A549 (cell line): ENCODE measurements around the gene KLK10.

ENCODE experiments used
- CBX2 ChIP-seq: fragments of 200-600 bp; sonication (generic); IDR thresholded peaks from 2 replicates; pipeline ENCODE4 v1.6.1; 2016; ENCODE audit warnings: low read depth, mild to moderate bottlenecking, borderline replicate concordance
- EP300 ChIP-seq, 2 experiments: fragments of >200 bp; sonication (Bioruptor Twin); formaldehyde crosslinking; IDR thresholded peaks; 2 replicates in 1 of 2; 3 replicates in 1 of 2; pipeline ENCODE4 v1.6.1; 2016 to 2017
- MYC ChIP-seq: IDR thresholded peaks from 2 replicates; pipeline ENCODE4 v1.6.1; 2012; ENCODE audit warnings: mild to moderate bottlenecking, inconsistent platforms, low read length, improper control_type of control experiment, borderline replicate concordance
- POLR2A ChIP-seq: IDR thresholded peaks from 2 replicates; pipeline ENCODE4 v1.6.1; 2012; ENCODE audit warnings: mild to moderate bottlenecking, low read length
- RAD21 ChIP-seq, 2 experiments: fragments of >200 bp in 1 of 2; sonication (Bioruptor Twin) in 1 of 2; formaldehyde crosslinking in 1 of 2; IDR thresholded peaks in 1 of 2; conservative IDR thresholded peaks in 1 of 2; 2 replicates in 1 of 2; 3 replicates in 1 of 2; pipeline ENCODE4 v1.6.1; 2012 to 2018; ENCODE audit warnings: inconsistent platforms in 1 of 2
- SREBF2 ChIP-seq: fragments of 450-650 bp; IDR thresholded peaks from 2 replicates; pipeline ENCODE4 v1.6.1; 2014; ENCODE audit warnings: mild to moderate bottlenecking, moderate library complexity
- ZNF302 ChIP-seq: fragments of 250-450 bp; sonication (Bioruptor Pico); IDR thresholded peaks from 2 replicates; pipeline ENCODE4 v1.9.0; 2021; ENCODE audit warnings: inconsistent platforms, mild to moderate bottlenecking, moderate library complexity
- TF ChIP-seq, protein P1 (sequence below): fragments of >200 bp; sonication (Bioruptor Twin); formaldehyde crosslinking; IDR thresholded peaks from 3 replicates; pipeline ENCODE4 v1.5.1; 2016
- TF ChIP-seq, protein P2 (sequence below): fragments of 250-450 bp; sonication (Bioruptor Pico); IDR thresholded peaks from 2 replicates; pipeline ENCODE4 v1.5.0; 2021; ENCODE audit warnings: mild to moderate bottlenecking, moderate library complexity, borderline replicate concordance

DNA sequence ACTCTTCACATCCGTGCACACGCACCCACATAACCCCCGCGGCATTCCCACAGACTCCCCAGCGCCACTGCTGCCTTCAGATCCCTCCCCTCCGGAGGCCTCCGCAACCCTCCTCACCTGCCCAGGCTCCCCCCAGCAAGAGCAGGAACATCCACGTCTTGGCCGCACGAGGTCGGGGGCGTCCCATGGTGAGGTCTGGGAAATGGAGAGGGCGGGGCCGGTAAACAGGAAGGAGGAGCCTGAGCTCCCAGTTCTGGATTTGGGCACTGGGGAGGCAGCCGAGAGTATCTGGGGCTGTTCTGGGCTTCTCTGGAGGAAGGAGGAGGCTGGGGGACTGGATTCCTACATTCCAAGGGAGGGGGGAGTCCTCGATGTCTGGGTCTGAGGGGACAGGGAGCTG lies 18.5 kb downstream of the KLK10 start:
- TF ChIP-seq, protein P1, sequence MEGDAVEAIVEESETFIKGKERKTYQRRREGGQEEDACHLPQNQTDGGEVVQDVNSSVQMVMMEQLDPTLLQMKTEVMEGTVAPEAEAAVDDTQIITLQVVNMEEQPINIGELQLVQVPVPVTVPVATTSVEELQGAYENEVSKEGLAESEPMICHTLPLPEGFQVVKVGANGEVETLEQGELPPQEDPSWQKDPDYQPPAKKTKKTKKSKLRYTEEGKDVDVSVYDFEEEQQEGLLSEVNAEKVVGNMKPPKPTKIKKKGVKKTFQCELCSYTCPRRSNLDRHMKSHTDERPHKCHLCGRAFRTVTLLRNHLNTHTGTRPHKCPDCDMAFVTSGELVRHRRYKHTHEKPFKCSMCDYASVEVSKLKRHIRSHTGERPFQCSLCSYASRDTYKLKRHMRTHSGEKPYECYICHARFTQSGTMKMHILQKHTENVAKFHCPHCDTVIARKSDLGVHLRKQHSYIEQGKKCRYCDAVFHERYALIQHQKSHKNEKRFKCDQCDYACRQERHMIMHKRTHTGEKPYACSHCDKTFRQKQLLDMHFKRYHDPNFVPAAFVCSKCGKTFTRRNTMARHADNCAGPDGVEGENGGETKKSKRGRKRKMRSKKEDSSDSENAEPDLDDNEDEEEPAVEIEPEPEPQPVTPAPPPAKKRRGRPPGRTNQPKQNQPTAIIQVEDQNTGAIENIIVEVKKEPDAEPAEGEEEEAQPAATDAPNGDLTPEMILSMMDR = no peak
- TF ChIP-seq POLR2A (no peak), ZNF302 (no peak), EP300 (IDR thresholded peaks at IDR 0.05) (no peak), SREBF2 (no peak), CBX2 (no peak), RAD21 (conservative IDR thresholded peaks at IDR 0.05 in 1 of 2, IDR thresholded peaks at IDR 0.05 in 1 of 2) (no peak), MYC (no peak)
- TF ChIP-seq, protein P2, sequence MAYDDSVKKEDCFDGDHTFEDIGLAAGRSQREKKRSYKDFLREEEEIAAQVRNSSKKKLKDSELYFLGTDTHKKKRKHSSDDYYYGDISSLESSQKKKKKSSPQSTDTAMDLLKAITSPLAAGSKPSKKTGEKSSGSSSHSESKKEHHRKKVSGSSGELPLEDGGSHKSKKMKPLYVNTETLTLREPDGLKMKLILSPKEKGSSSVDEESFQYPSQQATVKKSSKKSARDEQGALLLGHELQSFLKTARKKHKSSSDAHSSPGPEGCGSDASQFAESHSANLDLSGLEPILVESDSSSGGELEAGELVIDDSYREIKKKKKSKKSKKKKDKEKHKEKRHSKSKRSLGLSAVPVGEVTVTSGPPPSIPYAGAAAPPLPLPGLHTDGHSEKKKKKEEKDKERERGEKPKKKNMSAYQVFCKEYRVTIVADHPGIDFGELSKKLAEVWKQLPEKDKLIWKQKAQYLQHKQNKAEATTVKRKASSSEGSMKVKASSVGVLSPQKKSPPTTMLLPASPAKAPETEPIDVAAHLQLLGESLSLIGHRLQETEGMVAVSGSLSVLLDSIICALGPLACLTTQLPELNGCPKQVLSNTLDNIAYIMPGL (CRISPR knock-in tag) = no peak
